HCT116 (cell line): ENCODE data around the gene ERGIC1. TPM values are rescaled to one million over a fixed set of nuclear protein-coding genes. Genes with fewer than 3 reads are reported as not detected.

ENCODE experiments used
- ATAC-seq: fragments of 200-7000 bp; cut with Tn5 transposase; 2 replicates; pipeline ENCODE4 v1.9.1; 2020; ENCODE audit warnings: mild to moderate bottlenecking, moderate library complexity
- BruUV-seq: library from RNA; stranded (reverse); fragments of 400-500 nt; replicated peaks from 2 replicates; lab custom pipeline; 2021; lab: Mats Ljungman, UMichigan
- CTCF ChIA-PET: fragments of 300-600 bp; sonication (Branson Sonifier 250); formaldehyde crosslinking; loops from one replicate; lab custom pipeline; 2021; ENCODE audit warnings: antibody characterized with exemption; lab: Charles Lee
- POLR2A ChIA-PET: fragments of 300-600, 350-600 bp; sonication (Branson Sonifier 250); formaldehyde crosslinking; loops from one replicate; lab custom pipeline; 2021; ENCODE audit warnings: antibody characterized with exemption; lab: Charles Lee
- RAD21 ChIA-PET, 2 experiments: fragments of 300-600 bp; sonication (Branson Sonifier 250); formaldehyde crosslinking; loops; one replicate each; lab custom pipeline; 2023; ENCODE audit warnings: low total read pairs in 2 of 2; ENCODE audit not compliant: uncharacterized antibody in 2 of 2, unreplicated experiment in 2 of 2, low non-redundant PET in 1 of 2; lab: Charles Lee
- DNase-seq: peaks from one replicate; pipeline ENCODE4 v3.0.0-alpha.2; 2010; ENCODE audit warnings: low read depth, low spot score
- H2AFZ ChIP-seq: fragments of 200-600 bp; shearing (Covaris generic), sonication (generic); 2 replicates; pipeline ENCODE4 v1.6.1; 2017; ENCODE audit warnings: low read depth, mixed run types, mixed read lengths, antibody characterized with exemption, low read length; ENCODE audit not compliant: poor library complexity, severe bottlenecking
- H3K27ac ChIP-seq: 2 replicates; pipeline ENCODE4 v1.5.1; 2012; ENCODE audit warnings: low read depth, low read length
- H3K27me3 ChIP-seq: fragments of 200-600 bp; sonication (generic); 2 replicates; pipeline ENCODE4 v1.6.1; 2016; ENCODE audit warnings: mixed run types, low read length, mixed read lengths; ENCODE audit not compliant: insufficient read depth
- H3K36me3 ChIP-seq, 2 experiments: fragments of 200-500 bp in 1 of 2; fragments of 200-600 bp in 1 of 2; sonication (Bioruptor generic) in 1 of 2; sonication (generic) in 1 of 2; 2 replicates each; pipeline versions ENCODE4 v1.5.1 to v1.6.1; 2014 to 2016; ENCODE audit warnings: low read length in 2 of 2, inconsistent platforms in 1 of 2, mixed read lengths in 1 of 2, mixed run types in 1 of 2; ENCODE audit not compliant: insufficient read depth in 2 of 2, control insufficient read depth in 1 of 2
- H3K4me1 ChIP-seq, 2 experiments: fragments of 200-600 bp in 1 of 2; sonication (generic) in 1 of 2; 2 replicates each; pipeline versions ENCODE4 v1.5.1 to v1.6.1; 2012 to 2017; ENCODE audit warnings: low read length in 2 of 2, inconsistent platforms in 1 of 2, mild to moderate bottlenecking in 1 of 2, mixed read lengths in 1 of 2, mixed run types in 1 of 2, moderate library complexity in 1 of 2; ENCODE audit not compliant: insufficient read depth in 2 of 2, control insufficient read depth in 1 of 2
- H3K4me2 ChIP-seq: fragments of 200-600 bp; sonication (generic); 2 replicates; pipeline ENCODE4 v1.6.1; 2017; ENCODE audit warnings: mixed run types, low read length, mixed read lengths
- H3K4me3 ChIP-seq, 2 experiments: fragments of 200-600 bp in 1 of 2; sonication (generic) in 1 of 2; replicated peaks in 1 of 2; 2 replicates each; pipeline ENCODE4 v1.5.1; 2011 to 2016; ENCODE audit warnings: low read length in 2 of 2, control low read depth in 1 of 2, low read depth in 1 of 2, mild to moderate bottlenecking in 1 of 2, mixed read lengths in 1 of 2, mixed run types in 1 of 2
- H3K79me2 ChIP-seq: fragments of 200-600 bp; sonication (generic); 2 replicates; pipeline ENCODE4 v1.6.1; 2017; ENCODE audit warnings: mild to moderate bottlenecking, mixed run types, low read length, moderate library complexity, mixed read lengths; ENCODE audit not compliant: insufficient read depth
- H3K9ac ChIP-seq: fragments of 200-600 bp; sonication (generic); 2 replicates; pipeline ENCODE4 v1.6.1; 2016; ENCODE audit warnings: low read length, mixed read lengths
- H3K9me2 ChIP-seq: fragments of 200-600 bp; sonication (generic), shearing (Covaris generic); 2 replicates; pipeline ENCODE4 v1.6.1; 2017; ENCODE audit warnings: mixed run types, mild to moderate bottlenecking, moderate library complexity; ENCODE audit not compliant: insufficient read depth
- H3K9me3 ChIP-seq, 2 experiments: fragments of 200-500 bp in 1 of 2; fragments of 200-600 bp in 1 of 2; sonication (Bioruptor generic) in 1 of 2; sonication (generic) in 1 of 2; 2 replicates each; pipeline ENCODE4 v1.6.1; 2014 to 2017; ENCODE audit warnings: low read length in 2 of 2, mixed read lengths in 2 of 2, inconsistent platforms in 1 of 2, low read depth in 1 of 2, mild to moderate bottlenecking in 1 of 2, mixed run types in 1 of 2, moderate library complexity in 1 of 2; ENCODE audit not compliant: control insufficient read depth in 1 of 2, insufficient read depth in 1 of 2
- H4K20me1 ChIP-seq: fragments of 200-600 bp; sonication (generic), shearing (Covaris generic); 2 replicates; pipeline ENCODE4 v1.6.1; 2017; ENCODE audit warnings: mixed run types, mild to moderate bottlenecking, moderate library complexity; ENCODE audit not compliant: insufficient read depth
- ATF3 ChIP-seq: IDR thresholded peaks from 2 replicates; pipeline ENCODE4 v1.6.1; 2012
- CBX3 ChIP-seq: IDR thresholded peaks from 2 replicates; pipeline ENCODE4 v1.6.1; 2012; ENCODE audit warnings: low read depth
- CEBPB ChIP-seq: IDR thresholded peaks from 2 replicates; pipeline ENCODE4 v1.6.1; 2012; ENCODE audit warnings: low read depth
- CTCF ChIP-seq, 3 experiments: fragments of 200-600 bp in 1 of 3; sonication (generic) in 1 of 3; IDR thresholded peaks in 2 of 3; conservative IDR thresholded peaks in 1 of 3; 2 replicates each; pipeline ENCODE4 v1.5.1; 2012 to 2017; ENCODE audit warnings: low read depth in 2 of 3, low read length in 2 of 3, antibody characterized with exemption in 1 of 3, borderline replicate concordance in 1 of 3, control low read depth in 1 of 3, mild to moderate bottlenecking in 1 of 3, mixed read lengths in 1 of 3, mixed run types in 1 of 3, moderate library complexity in 1 of 3; ENCODE audit not compliant: insufficient read depth in 1 of 3
- EGR1 ChIP-seq: IDR thresholded peaks from 2 replicates; pipeline ENCODE4 v1.6.1; 2012; ENCODE audit warnings: low read depth
- ELF1 ChIP-seq: IDR thresholded peaks from 2 replicates; pipeline ENCODE4 v1.6.1; 2012; ENCODE audit warnings: low read depth, borderline replicate concordance
- EZH2 ChIP-seq: fragments of 200-600 bp; sonication (generic); IDR thresholded peaks from 2 replicates; pipeline ENCODE4 v1.6.1; 2017; ENCODE audit warnings: antibody characterized with exemption, mixed run types
- EZH2phosphoT487 ChIP-seq: fragments of 200-600 bp; IDR thresholded peaks from 2 replicates; pipeline ENCODE4 v1.6.1; 2018; ENCODE audit warnings: antibody characterized with exemption, borderline replicate concordance
- FOSL1 ChIP-seq: IDR thresholded peaks from 2 replicates; pipeline ENCODE4 v1.6.1; 2012; ENCODE audit warnings: low read depth
- MAX ChIP-seq: IDR thresholded peaks from 2 replicates; pipeline ENCODE4 v1.6.1; 2012
- POLR2A ChIP-seq: IDR thresholded peaks from 2 replicates; pipeline ENCODE4 v1.7.0; 2011; ENCODE audit warnings: borderline replicate concordance; ENCODE audit not compliant: insufficient read depth, insufficient read length; ENCODE audit errors: extremely low read depth
- POLR2AphosphoS5 ChIP-seq: IDR thresholded peaks from 2 replicates; pipeline ENCODE4 v1.6.1; 2011; ENCODE audit warnings: mild to moderate bottlenecking, low read depth, low read length, moderate library complexity
- RAD21 ChIP-seq: IDR thresholded peaks from 2 replicates; pipeline ENCODE4 v1.6.1; 2012; ENCODE audit warnings: low read depth, mild to moderate bottlenecking
- REST ChIP-seq: IDR thresholded peaks from 2 replicates; pipeline ENCODE4 v1.6.1; 2012; ENCODE audit warnings: low read depth
- SIN3A ChIP-seq: IDR thresholded peaks from 2 replicates; pipeline ENCODE4 v1.6.1; 2012; ENCODE audit warnings: low read depth
- SRF ChIP-seq: IDR thresholded peaks from 2 replicates; pipeline ENCODE4 v1.6.1; 2012; ENCODE audit warnings: low read depth
- TCF7L2 ChIP-seq: IDR thresholded peaks from 2 replicates; pipeline ENCODE4 v1.7.0; 2011; ENCODE audit warnings: borderline replicate concordance, inconsistent platforms; ENCODE audit not compliant: insufficient read depth, insufficient read length; ENCODE audit errors: extremely low read depth
- YY1 ChIP-seq: IDR thresholded peaks from 2 replicates; pipeline ENCODE4 v1.6.1; 2011; ENCODE audit warnings: low read length, low read depth, moderate library complexity, mild to moderate bottlenecking; ENCODE audit not compliant: insufficient replicate concordance; ENCODE audit errors: extremely low read depth
- ZBTB33 ChIP-seq: IDR thresholded peaks from 2 replicates; pipeline ENCODE4 v1.6.1; 2011; ENCODE audit warnings: mild to moderate bottlenecking, low read length, moderate library complexity; ENCODE audit not compliant: insufficient replicate concordance; ENCODE audit errors: extremely low read depth
- ZNF274 ChIP-seq: fragments of 200-500 bp; sonication (Bioruptor generic); IDR thresholded peaks from 2 replicates; pipeline ENCODE4 v1.6.1; 2014; ENCODE audit warnings: mild to moderate bottlenecking, low read depth, low read length, inconsistent platforms
- intact Hi-C: fragments of 100-400 bp; cut with micrococcal nuclease; formaldehyde crosslinking; loops from 2 replicates; pipeline ENCODE4 v1.10.0; 2022
- total RNA-seq: library from RNA; stranded (reverse); gene quantifications from one replicate; pipeline ENCODE4 v1.2.1, GENCODE V29; 2021; ENCODE audit not compliant: unreplicated experiment

The ERGIC1 gene
- total RNA-seq, 1 experiment from 2014 or later, result 73.3 TPM

- ChIA-PET RAD21 (no interaction called here), CTCF (no interaction called here), POLR2A (no interaction called here)
- H3K79me2 ChIP-seq, result no peaks in the 10 kb centered on the region
- no peaks in the 10 kb centered on the region for H3K9me3 ChIP-seq
- TF ChIP-seq CEBPB, result no peak
- TF ChIP-seq REST, result no peak
- TF ChIP-seq SIN3A, result no peak
- TF ChIP-seq ZNF274, result no peak
- no peak for TF ChIP-seq POLR2AphosphoS5
- TF ChIP-seq EZH2phosphoT487, result no peak
- no peak for TF ChIP-seq ZBTB33
- TF ChIP-seq EGR1, result no peak
- no peak for TF ChIP-seq TCF7L2
- no peak for TF ChIP-seq MAX
- no peak for TF ChIP-seq POLR2A
- TF ChIP-seq CBX3, result no peak
- no peak for TF ChIP-seq ELF1
- TF ChIP-seq RAD21, result no peak
- TF ChIP-seq SRF, result no peak
- no peak for TF ChIP-seq ATF3
- TF ChIP-seq EZH2, result no peak
- TF ChIP-seq FOSL1, result no peak
- TF ChIP-seq YY1, result no peak
- no peak for TF ChIP-seq CTCF (IDR thresholded peaks at IDR 0.05 in 2 of 3, conservative IDR thresholded peaks at IDR 0.05 in 1 of 3; ENCODE audit: borderline replicate concordance in 1 of 3, insufficient read depth in 1 of 3, low read depth in 2 of 3, low read length in 2 of 3)
- H3K9me2 ChIP-seq, result no peaks in the 10 kb centered on the region
- H3K4me1 ChIP-seq, result peaks cover 7 to 26% of the 10 kb centered on the region in 2 experiments; a peak in 3 of 4 replicates
- H3K27ac ChIP-seq, result no peak overlapping the region
- no peak for DNase-seq
- no peaks in the 10 kb centered on the region for H3K36me3 ChIP-seq
- intact Hi-C loops, result no loop called here
- H2AFZ ChIP-seq, result peak overlapping the region; percentile 14
- H4K20me1 ChIP-seq, result no peaks in the 10 kb centered on the region
- no peak overlapping the region for H3K4me3 ChIP-seq
- BruUV-seq, result no TSS peak
- H3K27me3 ChIP-seq, result no peaks in the 10 kb centered on the region
- H3K9ac ChIP-seq, result no peak overlapping the region
- ATAC-seq, result no peak
- H3K4me2 ChIP-seq, result no peak overlapping the region; the same call in 1 of the 2 replicates
These were observed 14.5 kb upstream of the ERGIC1 start for GRCh38 chr5:172819569-172819968.
